Measurements from ENCODE around the gene GTF3A. TPM values are rescaled to one million over a fixed set of nuclear protein-coding genes. Genes with fewer than 3 reads are reported as not detected.

Gene GTF3A
- total RNA-seq, 1 experiment from 2014 or later, result 102 TPM

DNA sequence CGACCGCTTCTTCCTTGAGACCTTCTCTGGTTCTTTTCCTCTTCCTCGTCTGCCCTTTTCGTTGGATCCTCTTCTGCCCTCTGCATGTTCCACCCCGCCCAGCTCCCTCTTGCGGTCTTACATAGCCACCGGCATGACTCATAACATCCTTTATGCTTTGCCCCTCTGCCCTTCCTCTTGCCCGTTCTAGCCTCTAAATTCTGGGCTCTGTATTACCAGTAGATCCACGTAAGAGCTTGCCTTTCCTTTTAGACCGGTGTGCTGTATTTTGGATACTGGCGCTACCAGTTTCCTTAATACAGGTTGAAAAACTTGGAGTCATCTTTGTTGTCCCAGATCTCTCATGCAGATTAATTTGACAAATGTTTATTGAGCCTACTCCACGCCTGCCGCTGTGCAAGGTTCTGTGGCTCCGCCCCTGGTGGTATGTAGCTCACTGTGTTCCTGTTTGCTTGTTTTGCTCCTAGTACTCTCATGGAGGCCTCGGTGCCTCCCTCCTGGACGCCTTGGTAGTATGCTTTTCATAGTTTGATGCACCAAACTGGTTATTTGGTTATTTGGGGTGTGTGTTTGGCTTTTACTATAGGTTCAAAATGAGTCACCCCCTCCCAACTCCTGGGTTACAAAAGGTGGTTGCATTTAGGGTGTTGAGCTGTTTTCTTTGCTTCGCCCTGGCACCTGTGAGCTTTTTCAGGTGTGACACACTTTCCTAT is 1.7 kb downstream of the GTF3A start:
- peak overlapping the region; percentile 80 for H3K9ac ChIP-seq (ENCODE audit: low read length)
- TF ChIP-seq EZH2phosphoT487 (IDR thresholded peaks at IDR 0.05; ENCODE audit: borderline replicate concordance) (no peak), EZH2 (IDR thresholded peaks at IDR 0.05) (no peak), FOSL1 (IDR thresholded peaks at IDR 0.05; ENCODE audit: low read depth) (no peak), TCF7L2 (IDR thresholded peaks at IDR 0.05; ENCODE audit: borderline replicate concordance, extremely low read depth, insufficient read depth, insufficient read length) (peak; percentile 68), SIN3A (IDR thresholded peaks at IDR 0.05; ENCODE audit: low read depth) (no peak), CBX3 (IDR thresholded peaks at IDR 0.05; ENCODE audit: low read depth) (no peak), POLR2AphosphoS5 (IDR thresholded peaks at IDR 0.05; ENCODE audit: low read depth, low read length) (peak; percentile 57), ZFX (IDR thresholded peaks at IDR 0.05) (no peak), CEBPB (IDR thresholded peaks at IDR 0.05; ENCODE audit: low read depth) (no peak), SP1 (IDR thresholded peaks at IDR 0.05; ENCODE audit: low read depth) (no peak), MAX (IDR thresholded peaks at IDR 0.05) (no peak), ELF1 (IDR thresholded peaks at IDR 0.05; ENCODE audit: borderline replicate concordance, low read depth) (no peak), SRF (IDR thresholded peaks at IDR 0.05; ENCODE audit: low read depth) (no peak), POLR2A (IDR thresholded peaks at IDR 0.05; ENCODE audit: borderline replicate concordance, extremely low read depth, insufficient read depth, insufficient read length) (peak; percentile 8), RAD21 (IDR thresholded peaks at IDR 0.05; ENCODE audit: low read depth) (no peak), EGR1 (IDR thresholded peaks at IDR 0.05; ENCODE audit: low read depth) (no peak), CTCF (IDR thresholded peaks at IDR 0.05 in 2 of 3, conservative IDR thresholded peaks at IDR 0.05 in 1 of 3; ENCODE audit: borderline replicate concordance in 1 of 3, insufficient read depth in 1 of 3, low read depth in 2 of 3, low read length in 2 of 3) (peak in 2 of 3 experiments; percentile 35 to 43; a peak in 4 of 6 replicates), JUND (IDR thresholded peaks at IDR 0.05) (no peak)
- TF ChIP-seq, protein P1, sequence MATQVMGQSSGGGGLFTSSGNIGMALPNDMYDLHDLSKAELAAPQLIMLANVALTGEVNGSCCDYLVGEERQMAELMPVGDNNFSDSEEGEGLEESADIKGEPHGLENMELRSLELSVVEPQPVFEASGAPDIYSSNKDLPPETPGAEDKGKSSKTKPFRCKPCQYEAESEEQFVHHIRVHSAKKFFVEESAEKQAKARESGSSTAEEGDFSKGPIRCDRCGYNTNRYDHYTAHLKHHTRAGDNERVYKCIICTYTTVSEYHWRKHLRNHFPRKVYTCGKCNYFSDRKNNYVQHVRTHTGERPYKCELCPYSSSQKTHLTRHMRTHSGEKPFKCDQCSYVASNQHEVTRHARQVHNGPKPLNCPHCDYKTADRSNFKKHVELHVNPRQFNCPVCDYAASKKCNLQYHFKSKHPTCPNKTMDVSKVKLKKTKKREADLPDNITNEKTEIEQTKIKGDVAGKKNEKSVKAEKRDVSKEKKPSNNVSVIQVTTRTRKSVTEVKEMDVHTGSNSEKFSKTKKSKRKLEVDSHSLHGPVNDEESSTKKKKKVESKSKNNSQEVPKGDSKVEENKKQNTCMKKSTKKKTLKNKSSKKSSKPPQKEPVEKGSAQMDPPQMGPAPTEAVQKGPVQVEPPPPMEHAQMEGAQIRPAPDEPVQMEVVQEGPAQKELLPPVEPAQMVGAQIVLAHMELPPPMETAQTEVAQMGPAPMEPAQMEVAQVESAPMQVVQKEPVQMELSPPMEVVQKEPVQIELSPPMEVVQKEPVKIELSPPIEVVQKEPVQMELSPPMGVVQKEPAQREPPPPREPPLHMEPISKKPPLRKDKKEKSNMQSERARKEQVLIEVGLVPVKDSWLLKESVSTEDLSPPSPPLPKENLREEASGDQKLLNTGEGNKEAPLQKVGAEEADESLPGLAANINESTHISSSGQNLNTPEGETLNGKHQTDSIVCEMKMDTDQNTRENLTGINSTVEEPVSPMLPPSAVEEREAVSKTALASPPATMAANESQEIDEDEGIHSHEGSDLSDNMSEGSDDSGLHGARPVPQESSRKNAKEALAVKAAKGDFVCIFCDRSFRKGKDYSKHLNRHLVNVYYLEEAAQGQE (IDR thresholded peaks at IDR 0.05; ENCODE audit: low read depth), result no peak
- TF ChIP-seq, protein P2, sequence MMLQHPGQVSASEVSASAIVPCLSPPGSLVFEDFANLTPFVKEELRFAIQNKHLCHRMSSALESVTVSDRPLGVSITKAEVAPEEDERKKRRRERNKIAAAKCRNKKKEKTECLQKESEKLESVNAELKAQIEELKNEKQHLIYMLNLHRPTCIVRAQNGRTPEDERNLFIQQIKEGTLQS (IDR thresholded peaks at IDR 0.05), result no peak
- intact Hi-C loops (cut with micrococcal nuclease), result loop anchor here (1.0 kb wide), 1 partner anchor 24 kb away; the partner anchor contains the start of gene MTIF3
- H3K9me2 ChIP-seq (ENCODE audit: insufficient read depth), result no peaks in the 10 kb centered on the region
- DNase-seq (ENCODE audit: low read depth, low spot score), result peak; percentile 85
- CTCF ChIA-PET, result interaction anchor here (0.7 to 1.7 kb wide), 11 partner anchors 20 to 528 kb away, joined by 3 to 14 read pairs (median 4); no protein-coding TSS in a partner anchor
- H3K36me3 ChIP-seq (ENCODE audit: control insufficient read depth in 1 of 2, insufficient read depth in 2 of 2, low read length in 2 of 2), result peaks cover 17 to 30% of the 10 kb centered on the region in 2 experiments; a peak in 3 of 4 replicates
- RAD21 ChIA-PET (ENCODE audit: low non-redundant PET in 1 of 2, low total read pairs in 2 of 2, uncharacterized antibody in 2 of 2, unreplicated experiment in 2 of 2), result interaction anchor here (0.5 to 0.6 kb wide), 2 partner anchors 50 to 300 kb away, joined by 3 read pairs; no protein-coding TSS in a partner anchor
- H3K4me2 ChIP-seq (ENCODE audit: low read length), result peak overlapping the region; percentile 91
- no peaks in the 10 kb centered on the region for H3K27me3 ChIP-seq (ENCODE audit: insufficient read depth, low read length)
- no TSS peak for BruUV-seq (replicated peaks)
- H3K9me3 ChIP-seq (ENCODE audit: control insufficient read depth in 1 of 2, insufficient read depth in 1 of 2, low read depth in 1 of 2, low read length in 2 of 2), result no peaks in the 10 kb centered on the region
- peaks cover 48% of the 10 kb centered on the region for H3K79me2 ChIP-seq (ENCODE audit: insufficient read depth, low read length)
- POLR2A ChIA-PET, result interaction anchor here (0.7 to 3.0 kb wide), 4 partner anchors 24 to 404 kb away, joined by 3 to 21 read pairs (median 4); partner anchors contain the start of gene MTIF3
- peaks cover 4% of the 10 kb centered on the region; the same call in 1 of the 2 replicates for H4K20me1 ChIP-seq (ENCODE audit: insufficient read depth)
- H3K4me1 ChIP-seq (ENCODE audit: control insufficient read depth in 1 of 2, insufficient read depth in 2 of 2, low read length in 2 of 2), result peaks cover 29 to 50% of the 10 kb centered on the region in 2 experiments
- peak overlapping the region; percentile 63 to 70 for H3K4me3 ChIP-seq (replicated peaks in 1 of 2; ENCODE audit: low read depth in 1 of 2, low read length in 2 of 2)
- ATAC-seq, result peak; percentile 72
- H2AFZ ChIP-seq (ENCODE audit: low read depth, low read length, poor library complexity, severe bottlenecking), result no peak overlapping the region
- H3K27ac ChIP-seq (ENCODE audit: low read depth, low read length), result peak overlapping the region; percentile 82

All from HCT116 (cell line).